Right cardiac atrium (tissue), 5 donors: Measurements from ENCODE around the gene PDF. TPM values are rescaled to one million over a fixed set of nuclear protein-coding genes. Genes with fewer than 3 reads are reported as not detected.

Experiments used
- ATAC-seq, 2 donors: fragments of 200-7000 bp; cut with Tn5 transposase; one replicate each; pipeline versions ENCODE4 v1.8.0 to v1.9.1; 2020; ENCODE audit warnings: moderate library complexity in 2 of 2, mild to moderate bottlenecking in 1 of 2
- DNase-seq, 3 donors: peaks; one replicate each; pipeline ENCODE4 v3.0.0-alpha.2; 2020
- H3K27ac ChIP-seq: one replicate; pipeline ENCODE4 v1.5.1; 2013; ENCODE audit warnings: mild to moderate bottlenecking, low read length, control low read depth, moderate library complexity
- H3K27me3 ChIP-seq: one replicate; pipeline ENCODE4 v1.6.1; 2013; ENCODE audit not compliant: control insufficient read depth, insufficient read depth
- H3K4me1 ChIP-seq: one replicate; pipeline ENCODE4 v1.6.1; 2013; ENCODE audit warnings: low read length; ENCODE audit not compliant: control insufficient read depth, insufficient read depth
- H3K4me3 ChIP-seq: one replicate; pipeline ENCODE4 v1.5.1; 2013; ENCODE audit warnings: low read length, control low read depth
- H3K9me3 ChIP-seq: one replicate; pipeline ENCODE4 v1.6.1; 2013; ENCODE audit warnings: low read length; ENCODE audit not compliant: control insufficient read depth
- WGBS: extraction: QIAGEN DNeasy Blood & Tissue Kit; methylation state at CpG from one replicate; pipeline ENCODE4 v1.1.7; 2013; 5-methylcytosine and 5-hydroxymethylcytosine counted together
- intact Hi-C, 4 donors: fragments of 100-400 bp; cut with DNase I; formaldehyde crosslinking; loops; one replicate each; pipeline versions ENCODE4 v1.11.0 to v1.14.0; 2022 to 2023
- polyA plus RNA-seq: library from polyadenylated mRNA; stranded (reverse); fragments of 200-250 nt; gene quantifications from one replicate; pipeline ENCODE4 v1.2.3, GENCODE V29; 2013
- total RNA-seq, 4 donors: library from RNA; stranded (reverse); fragmentation: NEBNext Ultra II Directional; extraction: Animal tissue kit (Norgen Biotek cat#: 25700); gene quantifications; one replicate each; pipeline ENCODE4 v1.2.1, GENCODE V29; 2021
- donor health status: healthy with polysubstance abuse.
- donor health status: DM: no; HTN: yes; CAD: no.
- donor health status: DM: no; HTN: no; CAD: no.
- donor health status: DM: no; HTN: yes; CAD: no; lungs with severe emphysema.
- donor health status: DM: yes; HTN: yes; CAD: no.

Gene PDF
- total and polyA plus RNA-seq, 5 donors, result 2.9 to 5.7 (median 4.9) TPM

- ATAC-seq, result peak; percentile 34 to 54
- WGBS, result 79% methylated on average over 8 of the region's 8 CpGs
Measured at GRCh38 chr16:69324013-69324531, 6.3 kb downstream of the PDF start.

GRCh38 chr16:69323415-69323814 lies 7.0 kb downstream of the PDF start:
- WGBS, result 91% methylated on average over 14 of the region's 14 CpGs
- Histone ChIP-seq H3K27me3 (no peaks in the 10 kb centered on the region), H3K9me3 (no peaks in the 10 kb centered on the region), H3K4me3 (no peak overlapping the region), H3K27ac (no peak overlapping the region), H3K4me1 (peaks cover 2% of the 10 kb centered on the region)
- intact Hi-C loops, result no loop called here
- DNase-seq (no peak), ATAC-seq (no peak)

More at GRCh38 chr16:69324013-69324531, 6.3 kb downstream of the PDF start:
- Histone ChIP-seq H3K27me3 (no peaks in the 10 kb centered on the region), H3K27ac (no peak overlapping the region), H3K4me3 (no peak overlapping the region), H3K4me1 (peaks cover 2% of the 10 kb centered on the region), H3K9me3 (no peaks in the 10 kb centered on the region)
- intact Hi-C loops, result no loop called here
- peak; percentile 71 to 87 (median 87) for DNase-seq

- no peak for DNase-seq
- H3K4me1 ChIP-seq, result no peaks in the 10 kb centered on the region
- no peaks in the 10 kb centered on the region for H3K9me3 ChIP-seq
- H3K4me3 ChIP-seq, result no peak overlapping the region
- no peak for ATAC-seq
- H3K27ac ChIP-seq, result no peak overlapping the region
- H3K27me3 ChIP-seq, result no peaks in the 10 kb centered on the region
- intact Hi-C loops, result no loop called here
- 86% methylated on average over 7 of the region's 7 CpGs for WGBS
Measured at GRCh38 chr16:69322343-69322742, 8.0 kb downstream of the PDF start.

- Histone ChIP-seq H3K27me3 (no peaks in the 10 kb centered on the region), H3K4me1 (no peaks in the 10 kb centered on the region), H3K4me3 (no peak overlapping the region), H3K27ac (no peak overlapping the region), H3K9me3 (no peaks in the 10 kb centered on the region)
- ATAC-seq (no peak), DNase-seq (no peak)
- intact Hi-C loops, result no loop called here
- 92% methylated on average over 22 of the region's 22 CpGs for WGBS
Measured at GRCh38 chr16:69321080-69321479, 9.3 kb downstream of the PDF start.

GRCh38 chr16:69320740-69321073 lies 9.7 kb downstream of the PDF start:
- H3K27ac ChIP-seq, result no peak overlapping the region
- H3K27me3 ChIP-seq, result no peaks in the 10 kb centered on the region
- H3K4me3 ChIP-seq, result no peak overlapping the region
- 87% methylated on average over 13 of the region's 13 CpGs for WGBS
- DNase-seq (no peak), ATAC-seq (no peak)
- no peaks in the 10 kb centered on the region for H3K9me3 ChIP-seq
- no peaks in the 10 kb centered on the region for H3K4me1 ChIP-seq
- intact Hi-C loops, result no loop called here

GRCh38 chr16:69319826-69320739 lies 10.3 kb downstream of the PDF start:
- intact Hi-C loops, result no loop called here
- ATAC-seq (no peak), DNase-seq (peak in 1 of 3 donors; percentile 52)
- no peaks in the 10 kb centered on the region for H3K27me3 ChIP-seq
- WGBS, result 91% methylated on average over 30 of the region's 30 CpGs
- no peaks in the 10 kb centered on the region for H3K4me1 ChIP-seq
- H3K9me3 ChIP-seq, result no peaks in the 10 kb centered on the region
- H3K4me3 ChIP-seq, result no peak overlapping the region
- H3K27ac ChIP-seq, result no peak overlapping the region

- H3K9me3 ChIP-seq, result no peaks in the 10 kb centered on the region
- 91% methylated on average over 9 of the region's 9 CpGs for WGBS
- ATAC-seq, result no peak
- no peak overlapping the region for H3K27ac ChIP-seq
- intact Hi-C loops, result no loop called here
- H3K27me3 ChIP-seq, result no peaks in the 10 kb centered on the region
- no peaks in the 10 kb centered on the region for H3K4me1 ChIP-seq
- DNase-seq, result no peak
- H3K4me3 ChIP-seq, result no peak overlapping the region
Measured at GRCh38 chr16:69319381-69319780, 11.0 kb downstream of the PDF start.

GRCh38 chr16:69318911-69319289 lies 11.5 kb downstream of the PDF start:
- intact Hi-C loops, result no loop called here
- Histone ChIP-seq H3K27me3 (no peaks in the 10 kb centered on the region), H3K27ac (no peak overlapping the region), H3K4me3 (no peak overlapping the region), H3K4me1 (no peaks in the 10 kb centered on the region), H3K9me3 (no peaks in the 10 kb centered on the region)
- ATAC-seq, result no peak
- 83% methylated on average over 10 of the region's 10 CpGs for WGBS
- peak in 1 of 3 donors; percentile 46 for DNase-seq

GRCh38 chr16:69318177-69318910 lies 12.0 kb downstream of the PDF start:
- intact Hi-C loops, result no loop called here
- ATAC-seq (no peak), DNase-seq (peak in 1 of 3 donors; percentile 47)
- WGBS, result 95% methylated on average over 30 of the region's 30 CpGs
- Histone ChIP-seq H3K27ac (no peak overlapping the region), H3K4me3 (no peak overlapping the region), H3K9me3 (no peaks in the 10 kb centered on the region), H3K4me1 (no peaks in the 10 kb centered on the region), H3K27me3 (no peaks in the 10 kb centered on the region)

GRCh38 chr16:69316595-69317034 lies 13.8 kb downstream of the PDF start:
- H3K9me3 ChIP-seq, result no peaks in the 10 kb centered on the region
- H3K27me3 ChIP-seq, result no peaks in the 10 kb centered on the region
- ATAC-seq (no peak), DNase-seq (peak in 1 of 3 donors; percentile 39)
- no peak overlapping the region for H3K27ac ChIP-seq
- WGBS, result 92% methylated on average over 17 of the region's 17 CpGs
- intact Hi-C loops, result no loop called here
- no peak overlapping the region for H3K4me3 ChIP-seq
- no peaks in the 10 kb centered on the region for H3K4me1 ChIP-seq
